SKM-1 treated with dmso at 0.1 percent for 144 hours (cell line): ENCODE data around the gene ROBO4.

Source experiments
- DNase-seq: peaks from one replicate; lab custom pipeline; 2025; ENCODE audit not compliant: unreplicated experiment; lab: John Stamatoyannopoulos, UW

Gene ROBO4

GRCh38 chr11:124919898-124920297, 22.2 kb upstream of the ROBO4 start:
- DNase-seq: no peak

- no peak for DNase-seq
Measured at GRCh38 chr11:124918950-124919349, 21.3 kb upstream of the ROBO4 start, which contains the start of gene HEPN1. HEPN1 (plus strand) TSS chr11:124919250.

- DNase-seq: no peak
Measured at GRCh38 chr11:124917115-124917637, 19.5 kb upstream of the ROBO4 start.

- DNase-seq: no peak
Measured at GRCh38 chr11:124916370-124916710, 18.7 kb upstream of the ROBO4 start.

GRCh38 chr11:124915541-124916369, 18.1 kb upstream of the ROBO4 start:
- DNase-seq: no peak

- DNase-seq: no peak
Measured at GRCh38 chr11:124902616-124903015, 5.0 kb upstream of the ROBO4 start.

GRCh38 chr11:124900464-124900863, 2.8 kb upstream of the ROBO4 start:
- DNase-seq: no peak

- no peak for DNase-seq
Measured at GRCh38 chr11:124899383-124900145, 1.9 kb upstream of the ROBO4 start.

GRCh38 chr11:124898711-124899110, 1.0 kb upstream of the ROBO4 start:
- no peak for DNase-seq

GRCh38 chr11:124898263-124898680, 607 bp upstream of the ROBO4 start:
- DNase-seq: no peak

GRCh38 chr11:124896821-124897391, 759 bp downstream of the ROBO4 start:
- DNase-seq: no peak

- no peak for DNase-seq
Measured at GRCh38 chr11:124896071-124896750, 1.5 kb downstream of the ROBO4 start.

GRCh38 chr11:124895471-124895971, 2.1 kb downstream of the ROBO4 start:
- no peak for DNase-seq

GRCh38 chr11:124894606-124895430, 2.8 kb downstream of the ROBO4 start:
- DNase-seq: no peak

- no peak for DNase-seq
Measured at GRCh38 chr11:124893781-124894401, 3.8 kb downstream of the ROBO4 start.

GRCh38 chr11:124892750-124893454, 4.8 kb downstream of the ROBO4 start:
- DNase-seq: no peak

GRCh38 chr11:124892146-124892545, 5.5 kb downstream of the ROBO4 start:
- no peak for DNase-seq

GRCh38 chr11:124891373-124891861, 6.2 kb downstream of the ROBO4 start:
- DNase-seq: no peak
